Ishikawa (cell line): ENCODE measurements around the gene MYH15.

Source experiments
- CEBPB ChIP-seq: IDR thresholded peaks from 2 replicates; pipeline ENCODE4 v1.6.1; 2012
- CREB1 ChIP-seq: IDR thresholded peaks from 2 replicates; pipeline ENCODE4 v1.6.1; 2012; ENCODE audit warnings: low read depth
- EGR1 ChIP-seq: IDR thresholded peaks from 2 replicates; pipeline ENCODE4 v1.6.1; 2012
- EP300 ChIP-seq: IDR thresholded peaks from 2 replicates; pipeline ENCODE4 v1.6.1; 2012; ENCODE audit warnings: borderline replicate concordance
- FOXM1 ChIP-seq: IDR thresholded peaks from 2 replicates; pipeline ENCODE4 v1.6.1; 2012; ENCODE audit warnings: low read depth, borderline replicate concordance
- MAX ChIP-seq: IDR thresholded peaks from 2 replicates; pipeline ENCODE4 v1.6.1; 2012
- NFIC ChIP-seq: IDR thresholded peaks from 2 replicates; pipeline ENCODE4 v1.6.1; 2012
- RAD21 ChIP-seq: IDR thresholded peaks from 2 replicates; pipeline ENCODE4 v1.6.1; 2012; ENCODE audit warnings: low read depth
- REST ChIP-seq: IDR thresholded peaks from 2 replicates; pipeline ENCODE4 v1.6.1; 2012; ENCODE audit warnings: low read depth, mild to moderate bottlenecking
- TAF1 ChIP-seq: IDR thresholded peaks from 2 replicates; pipeline ENCODE4 v1.6.1; 2012; ENCODE audit warnings: low read depth, mild to moderate bottlenecking
- TCF12 ChIP-seq: IDR thresholded peaks from 2 replicates; pipeline ENCODE4 v1.6.1; 2012; ENCODE audit warnings: low read depth
- TEAD4 ChIP-seq: IDR thresholded peaks from 2 replicates; pipeline ENCODE4 v1.6.1; 2012
- USF1 ChIP-seq: IDR thresholded peaks from 2 replicates; pipeline ENCODE4 v1.6.1; 2012
- YY1 ChIP-seq: IDR thresholded peaks from 2 replicates; pipeline ENCODE4 v1.6.1; 2012; ENCODE audit warnings: low read depth
- ZBTB7A ChIP-seq: IDR thresholded peaks from 2 replicates; pipeline ENCODE4 v1.6.1; 2012; ENCODE audit warnings: low read depth

Gene MYH15

GRCh38 chr3:108552267-108553159 is 42.1 kb upstream of the MYH15 start:
- peak; percentile 42 for TF ChIP-seq RAD21
- no peak for TF ChIP-seq MAX

- TF ChIP-seq NFIC, result no peak
- TF ChIP-seq MAX, result no peak
- no peak for TF ChIP-seq RAD21
- no peak for TF ChIP-seq TCF12
- no peak for TF ChIP-seq REST
- no peak for TF ChIP-seq TEAD4
- no peak for TF ChIP-seq FOXM1
- no peak for TF ChIP-seq USF1
- TF ChIP-seq CREB1, result no peak
- no peak for TF ChIP-seq CEBPB
- no peak for TF ChIP-seq ZBTB7A
- no peak for TF ChIP-seq EP300
- TF ChIP-seq EGR1, result no peak
- TF ChIP-seq TAF1, result no peak
- TF ChIP-seq YY1, result no peak
Measured at GRCh38 chr3:108548886-108549285, 38.5 kb upstream of the MYH15 start.

- no peak for TF ChIP-seq REST
- TF ChIP-seq TAF1, result no peak
- no peak for TF ChIP-seq FOXM1
- no peak for TF ChIP-seq RAD21
- TF ChIP-seq TEAD4, result no peak
- no peak for TF ChIP-seq MAX
- no peak for TF ChIP-seq ZBTB7A
- no peak for TF ChIP-seq YY1
- no peak for TF ChIP-seq TCF12
- TF ChIP-seq USF1, result no peak
- TF ChIP-seq NFIC, result no peak
- no peak for TF ChIP-seq EGR1
- TF ChIP-seq CREB1, result no peak
- no peak for TF ChIP-seq EP300
- no peak for TF ChIP-seq CEBPB
Measured at GRCh38 chr3:108548304-108548703, 37.9 kb upstream of the MYH15 start.

GRCh38 chr3:108546692-108547091 is 36.3 kb upstream of the MYH15 start:
- TF ChIP-seq CEBPB (no peak), NFIC (no peak), RAD21 (no peak), FOXM1 (no peak), TEAD4 (no peak), REST (no peak), ZBTB7A (no peak), YY1 (no peak), MAX (no peak), EP300 (no peak), TCF12 (no peak), EGR1 (no peak), USF1 (no peak), CREB1 (no peak), TAF1 (no peak)
